IPS-NIHi7 (cell line): ENCODE data around the gene BTG4.

Experiments used
- DNase-seq: peaks from one replicate; pipeline ENCODE4 v3.0.0; 2012; ENCODE audit warnings: mixed read lengths; ENCODE audit errors: extremely low spot score

BTG4 gene

GRCh38 chr11:111494040-111494439 lies 18.1 kb downstream of the BTG4 start:
- DNase-seq = peak; percentile 18

DNA sequence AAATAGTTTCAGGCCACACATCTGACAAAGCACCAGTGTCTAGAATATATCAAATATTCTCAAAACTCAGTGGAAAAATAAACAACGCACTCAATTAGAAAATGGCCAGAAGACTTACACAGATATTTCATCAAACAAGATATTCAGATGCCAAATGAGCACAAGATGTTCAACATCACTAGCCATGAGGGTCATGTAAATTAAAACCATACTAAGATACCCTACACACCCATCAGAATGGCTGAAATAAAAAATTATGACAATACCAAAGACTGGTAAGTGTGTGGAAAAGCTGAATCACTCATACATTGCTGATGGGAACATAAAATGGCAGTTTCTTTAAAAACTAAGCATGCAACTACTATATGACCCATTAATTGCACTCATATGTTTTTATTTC lies 21.7 kb downstream of the BTG4 start:
- DNase-seq = no peak

DNA sequence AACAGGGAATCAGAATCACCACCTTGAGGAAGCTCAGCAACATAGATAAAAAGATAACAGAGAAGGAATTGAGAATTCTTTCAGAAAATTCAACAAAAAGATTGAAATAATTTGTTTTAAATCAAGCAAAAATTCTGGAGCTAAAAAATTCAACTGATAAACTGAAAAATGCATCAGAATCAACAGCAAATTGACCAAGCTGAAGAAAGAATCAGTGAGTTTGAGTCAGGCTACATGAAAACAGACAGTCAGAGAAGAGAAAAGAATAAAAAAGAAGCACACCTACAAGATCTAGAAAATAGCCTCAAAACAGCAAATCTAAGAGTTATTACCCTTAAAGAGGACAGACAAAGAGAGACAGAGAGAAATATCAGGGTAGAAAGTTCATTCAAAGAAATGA lies 28.8 kb downstream of the BTG4 start:
- no peak for DNase-seq

DNA sequence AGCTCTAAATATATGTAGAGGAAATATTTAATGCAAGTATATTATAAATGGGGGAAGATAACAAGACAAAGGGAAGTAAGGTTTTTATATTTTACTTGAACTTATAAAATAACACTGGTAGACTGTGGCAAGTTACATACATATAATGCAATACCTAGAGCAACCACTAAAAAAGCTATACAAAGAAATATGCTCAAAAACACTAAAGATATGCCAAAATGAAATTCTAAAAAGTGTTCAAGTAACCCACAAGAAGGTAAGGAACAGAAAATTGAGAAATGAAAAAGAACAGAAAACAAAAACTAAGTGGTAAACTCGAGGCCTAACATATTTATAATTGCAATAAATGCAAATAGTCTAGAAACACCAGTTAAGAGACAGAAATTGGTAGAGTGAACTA lies 32.5 kb downstream of the BTG4 start:
- DNase-seq = no peak

- no peak for DNase-seq
These were observed 34.3 kb downstream of the BTG4 start for GRCh38 chr11:111477898-111478297.

DNA sequence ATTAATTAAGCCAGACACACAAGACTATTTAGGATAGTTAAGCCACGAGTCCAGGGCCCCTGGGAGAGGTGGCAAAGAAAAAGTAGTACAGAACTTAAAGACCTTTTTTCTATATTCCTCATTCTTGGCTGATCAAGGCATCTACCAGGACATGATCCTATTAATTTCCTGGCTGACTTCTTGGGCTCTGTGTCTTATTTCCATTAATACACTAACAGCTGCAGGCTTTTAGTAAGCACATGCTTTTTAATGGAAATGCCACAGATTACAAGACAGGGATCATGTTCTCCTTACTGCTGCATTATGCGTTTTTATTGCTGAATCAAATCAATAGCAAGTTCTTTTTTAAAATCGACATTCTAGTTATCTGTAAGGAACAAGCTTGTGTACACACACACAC lies 35.2 kb downstream of the BTG4 start:
- DNase-seq = no peak

DNA sequence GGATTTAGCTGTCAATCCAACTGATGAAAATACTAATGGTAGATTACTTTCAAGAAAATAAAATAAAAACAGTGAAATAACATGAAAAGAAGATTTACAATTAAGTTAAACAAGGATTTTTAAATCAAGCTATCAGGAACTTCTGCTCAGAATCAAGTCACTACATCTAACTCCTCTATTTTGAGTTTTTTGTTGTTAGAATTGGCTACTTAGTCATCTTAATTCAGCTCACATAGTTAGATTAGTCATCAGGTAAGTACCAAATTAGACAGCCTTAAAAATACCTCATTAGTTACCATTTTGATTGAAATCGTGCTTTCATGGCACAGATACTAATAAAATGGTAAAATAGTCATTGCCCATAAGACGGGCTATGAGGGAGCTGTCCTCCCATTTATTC lies 35.8 kb downstream of the BTG4 start:
- no peak for DNase-seq

DNA sequence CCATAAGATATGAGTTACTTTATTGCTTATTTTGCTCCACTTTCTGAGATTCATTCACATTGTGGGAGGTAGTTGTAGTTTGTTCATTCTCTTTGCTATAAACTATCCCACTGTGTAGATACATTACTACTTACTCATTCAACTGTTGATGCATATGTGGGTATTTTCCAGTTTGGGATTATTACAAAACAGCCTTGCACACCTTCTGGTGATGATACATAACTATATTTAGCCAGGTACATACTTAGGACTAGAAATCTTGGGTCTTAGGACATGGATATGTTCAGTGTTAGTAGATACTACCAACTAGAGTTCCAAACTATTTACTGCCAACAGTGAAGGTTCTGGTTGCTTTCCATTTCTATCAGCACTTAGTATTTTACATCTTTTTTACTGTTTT lies 37.8 kb downstream of the BTG4 start:
- no peak for DNase-seq

DNA sequence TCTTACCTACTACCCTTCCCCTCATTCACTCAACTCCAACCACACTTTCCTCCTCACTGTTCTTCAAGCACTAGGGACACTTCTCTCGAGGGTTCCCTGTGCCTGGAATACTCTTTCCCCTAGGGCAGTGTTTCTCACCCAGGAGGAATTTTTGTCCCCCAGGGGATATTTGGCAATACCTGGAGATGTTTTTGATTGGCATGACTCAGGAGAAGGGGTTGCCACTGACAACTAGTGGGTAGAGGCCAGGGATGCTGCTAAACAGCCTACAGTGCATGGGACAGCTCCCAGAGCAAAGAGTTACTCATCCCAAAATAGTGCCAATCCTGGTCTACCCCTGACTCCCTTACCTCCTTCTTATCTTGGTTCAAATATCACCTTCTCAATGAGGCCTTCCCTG lies 40.0 kb downstream of the BTG4 start:
- no peak for DNase-seq

DNA sequence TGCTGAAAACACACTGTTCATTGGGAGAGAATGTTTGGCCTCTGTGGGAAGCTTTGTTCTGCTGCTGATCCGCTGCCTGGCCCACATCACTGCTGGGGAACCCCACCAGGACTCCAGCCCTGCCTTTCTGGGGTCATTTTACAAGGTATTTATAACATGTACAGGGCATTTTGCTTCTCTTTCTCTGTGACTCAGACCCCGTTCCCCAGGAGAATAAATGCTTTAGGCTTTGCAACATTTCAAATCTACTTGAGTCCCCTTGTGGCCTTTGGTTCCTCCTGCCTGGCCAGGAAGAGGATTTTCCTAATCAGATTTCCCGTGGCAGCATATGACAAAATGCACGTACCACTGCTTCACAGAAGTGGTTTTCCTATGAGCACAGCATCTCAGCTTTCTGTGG lies 43.0 kb downstream of the BTG4 start:
- DNase-seq = no peak

GRCh38 chr11:111466615-111467014 lies 45.6 kb downstream of the BTG4 start:
- no peak for DNase-seq

DNA sequence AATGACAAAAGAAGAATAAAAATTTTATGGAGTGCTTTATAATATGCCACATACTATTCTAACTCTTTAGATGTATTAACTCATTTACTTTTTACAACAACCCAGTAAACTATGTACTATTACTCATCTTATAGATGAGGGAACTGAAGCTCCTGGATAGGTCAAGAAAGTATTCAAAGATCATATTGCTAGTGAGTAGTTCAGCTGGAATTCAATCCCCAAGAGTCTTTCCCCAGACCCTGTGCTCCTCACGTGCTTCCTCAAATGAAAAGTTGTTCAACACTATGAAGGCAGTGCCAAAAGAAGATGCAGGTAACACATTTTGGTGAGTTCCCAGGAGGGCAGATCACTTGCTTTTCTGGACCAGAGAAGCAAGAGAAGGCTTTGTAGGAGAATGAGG lies 46.8 kb downstream of the BTG4 start:
- no peak for DNase-seq

DNA sequence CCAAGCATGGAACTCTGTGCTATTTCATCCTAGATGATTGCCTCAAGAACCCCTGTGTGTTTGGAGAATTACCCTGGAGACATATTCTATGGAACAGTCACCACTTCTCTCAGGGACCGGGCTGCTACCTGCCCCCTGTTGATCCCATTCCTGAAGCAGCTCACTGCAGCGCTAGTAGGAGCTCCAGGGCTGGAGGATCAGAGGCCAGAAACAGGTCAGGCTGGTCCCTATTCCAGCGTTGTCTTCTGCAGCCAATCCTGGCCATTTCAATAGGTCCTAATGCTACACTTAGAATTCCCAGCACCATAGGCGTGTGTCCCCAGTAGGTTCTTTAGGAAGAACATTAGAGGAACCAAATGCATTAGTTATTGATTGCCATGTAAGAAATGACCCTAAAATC lies 48.9 kb downstream of the BTG4 start:
- no peak for DNase-seq

GRCh38 chr11:111462329-111462728 lies 49.9 kb downstream of the BTG4 start:
- DNase-seq = no peak

GRCh38 chr11:111461460-111462235 lies 50.5 kb downstream of the BTG4 start:
- DNase-seq = no peak

GRCh38 chr11:111460856-111461255 lies 51.3 kb downstream of the BTG4 start:
- DNase-seq = no peak

DNA sequence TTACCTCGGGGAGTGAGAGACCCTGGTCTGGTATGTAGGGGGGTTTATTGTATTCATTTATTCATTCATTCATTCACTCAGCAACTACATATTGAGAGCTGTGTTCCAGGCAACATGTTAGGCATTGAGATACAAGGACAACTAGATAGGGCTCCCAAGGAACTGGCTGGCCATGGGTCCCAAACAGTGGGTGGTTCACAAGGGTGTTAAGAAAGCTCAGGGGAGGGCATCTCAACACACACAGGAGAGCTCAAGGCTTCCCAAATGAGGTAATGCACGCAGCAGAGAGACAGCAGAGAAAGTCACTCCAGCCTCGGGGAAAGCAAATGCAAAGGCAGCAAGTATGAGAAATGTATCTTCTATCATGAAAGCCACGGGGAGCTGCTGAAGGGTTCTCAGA lies 51.8 kb downstream of the BTG4 start:
- DNase-seq = no peak

GRCh38 chr11:111459506-111460270 lies 52.5 kb downstream of the BTG4 start:
- peak; percentile 45 for DNase-seq

GRCh38 chr11:111457731-111458368 lies 54.3 kb downstream of the BTG4 start:
- no peak for DNase-seq

GRCh38 chr11:111456859-111457730 lies 55.1 kb downstream of the BTG4 start:
- no peak for DNase-seq

- DNase-seq = no peak
These were observed 55.9 kb downstream of the BTG4 start for GRCh38 chr11:111456086-111456858.
